Ishikawa (cell line): Measurements from ENCODE around the gene WNT3A.

ENCODE experiments used
- CEBPB ChIP-seq: IDR thresholded peaks from 2 replicates; pipeline ENCODE4 v1.6.1; 2012
- CREB1 ChIP-seq: IDR thresholded peaks from 2 replicates; pipeline ENCODE4 v1.6.1; 2012; ENCODE audit warnings: low read depth
- EGR1 ChIP-seq: IDR thresholded peaks from 2 replicates; pipeline ENCODE4 v1.6.1; 2012
- EP300 ChIP-seq: IDR thresholded peaks from 2 replicates; pipeline ENCODE4 v1.6.1; 2012; ENCODE audit warnings: borderline replicate concordance
- FOXM1 ChIP-seq: IDR thresholded peaks from 2 replicates; pipeline ENCODE4 v1.6.1; 2012; ENCODE audit warnings: low read depth, borderline replicate concordance
- NFIC ChIP-seq: IDR thresholded peaks from 2 replicates; pipeline ENCODE4 v1.6.1; 2012
- RAD21 ChIP-seq: IDR thresholded peaks from 2 replicates; pipeline ENCODE4 v1.6.1; 2012; ENCODE audit warnings: low read depth
- TAF1 ChIP-seq: IDR thresholded peaks from 2 replicates; pipeline ENCODE4 v1.6.1; 2012; ENCODE audit warnings: low read depth, mild to moderate bottlenecking
- TCF12 ChIP-seq: IDR thresholded peaks from 2 replicates; pipeline ENCODE4 v1.6.1; 2012; ENCODE audit warnings: low read depth
- TEAD4 ChIP-seq: IDR thresholded peaks from 2 replicates; pipeline ENCODE4 v1.6.1; 2012
- YY1 ChIP-seq: IDR thresholded peaks from 2 replicates; pipeline ENCODE4 v1.6.1; 2012; ENCODE audit warnings: low read depth
- ZBTB7A ChIP-seq: IDR thresholded peaks from 2 replicates; pipeline ENCODE4 v1.6.1; 2012; ENCODE audit warnings: low read depth
- TF ChIP-seq, protein P1 (sequence below): IDR thresholded peaks from 2 replicates; pipeline ENCODE4 v1.6.1; 2012
- TF ChIP-seq, protein P2 (sequence below): IDR thresholded peaks from 2 replicates; pipeline ENCODE4 v1.6.1; 2012
- TF ChIP-seq, protein P3 (sequence below): IDR thresholded peaks from 2 replicates; pipeline ENCODE4 v1.6.1; 2012; ENCODE audit warnings: low read depth, mild to moderate bottlenecking

WNT3A gene

DNA sequence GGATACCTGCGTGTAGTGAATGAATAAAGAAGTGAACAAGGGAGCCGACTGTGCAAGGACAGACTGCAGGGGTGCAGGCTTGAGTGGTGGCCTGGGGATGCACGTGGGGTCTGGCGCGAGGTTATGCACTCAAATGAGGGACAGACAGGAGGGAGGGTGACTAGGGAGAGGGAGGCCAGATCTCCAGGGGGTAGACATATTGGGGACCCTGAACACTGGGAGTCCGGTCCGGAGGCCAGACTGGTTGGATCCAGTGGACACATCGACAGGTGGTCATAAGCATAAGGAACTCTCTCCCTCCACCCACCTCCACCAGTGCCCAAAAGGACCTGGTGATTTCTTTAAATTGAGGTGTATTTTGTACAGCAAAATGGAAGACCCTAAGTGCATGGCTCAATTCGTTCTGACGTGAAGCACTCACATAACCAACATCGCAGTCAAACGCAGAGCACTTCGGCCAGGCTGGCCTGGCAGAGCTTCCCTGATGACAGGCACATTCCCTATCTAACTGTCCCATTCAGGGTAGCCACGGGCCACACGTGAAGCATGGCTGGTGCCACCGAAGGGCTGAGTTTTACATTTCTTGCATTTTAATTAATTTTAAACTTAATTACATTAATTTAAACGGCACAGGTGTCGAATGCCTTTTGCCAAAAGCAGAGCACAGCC, 14.0 kb downstream of the WNT3A start:
- TF ChIP-seq NFIC (no peak), ZBTB7A (no peak), YY1 (no peak), RAD21 (no peak), TAF1 (no peak), TEAD4 (no peak), CREB1 (no peak), FOXM1 (no peak)
- TF ChIP-seq, protein P1, sequence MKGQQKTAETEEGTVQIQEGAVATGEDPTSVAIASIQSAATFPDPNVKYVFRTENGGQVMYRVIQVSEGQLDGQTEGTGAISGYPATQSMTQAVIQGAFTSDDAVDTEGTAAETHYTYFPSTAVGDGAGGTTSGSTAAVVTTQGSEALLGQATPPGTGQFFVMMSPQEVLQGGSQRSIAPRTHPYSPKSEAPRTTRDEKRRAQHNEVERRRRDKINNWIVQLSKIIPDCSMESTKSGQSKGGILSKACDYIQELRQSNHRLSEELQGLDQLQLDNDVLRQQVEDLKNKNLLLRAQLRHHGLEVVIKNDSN: no peak
- TF ChIP-seq, protein P2, sequence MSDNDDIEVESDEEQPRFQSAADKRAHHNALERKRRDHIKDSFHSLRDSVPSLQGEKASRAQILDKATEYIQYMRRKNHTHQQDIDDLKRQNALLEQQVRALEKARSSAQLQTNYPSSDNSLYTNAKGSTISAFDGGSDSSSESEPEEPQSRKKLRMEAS: no peak
- TF ChIP-seq, protein P3, sequence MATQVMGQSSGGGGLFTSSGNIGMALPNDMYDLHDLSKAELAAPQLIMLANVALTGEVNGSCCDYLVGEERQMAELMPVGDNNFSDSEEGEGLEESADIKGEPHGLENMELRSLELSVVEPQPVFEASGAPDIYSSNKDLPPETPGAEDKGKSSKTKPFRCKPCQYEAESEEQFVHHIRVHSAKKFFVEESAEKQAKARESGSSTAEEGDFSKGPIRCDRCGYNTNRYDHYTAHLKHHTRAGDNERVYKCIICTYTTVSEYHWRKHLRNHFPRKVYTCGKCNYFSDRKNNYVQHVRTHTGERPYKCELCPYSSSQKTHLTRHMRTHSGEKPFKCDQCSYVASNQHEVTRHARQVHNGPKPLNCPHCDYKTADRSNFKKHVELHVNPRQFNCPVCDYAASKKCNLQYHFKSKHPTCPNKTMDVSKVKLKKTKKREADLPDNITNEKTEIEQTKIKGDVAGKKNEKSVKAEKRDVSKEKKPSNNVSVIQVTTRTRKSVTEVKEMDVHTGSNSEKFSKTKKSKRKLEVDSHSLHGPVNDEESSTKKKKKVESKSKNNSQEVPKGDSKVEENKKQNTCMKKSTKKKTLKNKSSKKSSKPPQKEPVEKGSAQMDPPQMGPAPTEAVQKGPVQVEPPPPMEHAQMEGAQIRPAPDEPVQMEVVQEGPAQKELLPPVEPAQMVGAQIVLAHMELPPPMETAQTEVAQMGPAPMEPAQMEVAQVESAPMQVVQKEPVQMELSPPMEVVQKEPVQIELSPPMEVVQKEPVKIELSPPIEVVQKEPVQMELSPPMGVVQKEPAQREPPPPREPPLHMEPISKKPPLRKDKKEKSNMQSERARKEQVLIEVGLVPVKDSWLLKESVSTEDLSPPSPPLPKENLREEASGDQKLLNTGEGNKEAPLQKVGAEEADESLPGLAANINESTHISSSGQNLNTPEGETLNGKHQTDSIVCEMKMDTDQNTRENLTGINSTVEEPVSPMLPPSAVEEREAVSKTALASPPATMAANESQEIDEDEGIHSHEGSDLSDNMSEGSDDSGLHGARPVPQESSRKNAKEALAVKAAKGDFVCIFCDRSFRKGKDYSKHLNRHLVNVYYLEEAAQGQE: no peak

DNA sequence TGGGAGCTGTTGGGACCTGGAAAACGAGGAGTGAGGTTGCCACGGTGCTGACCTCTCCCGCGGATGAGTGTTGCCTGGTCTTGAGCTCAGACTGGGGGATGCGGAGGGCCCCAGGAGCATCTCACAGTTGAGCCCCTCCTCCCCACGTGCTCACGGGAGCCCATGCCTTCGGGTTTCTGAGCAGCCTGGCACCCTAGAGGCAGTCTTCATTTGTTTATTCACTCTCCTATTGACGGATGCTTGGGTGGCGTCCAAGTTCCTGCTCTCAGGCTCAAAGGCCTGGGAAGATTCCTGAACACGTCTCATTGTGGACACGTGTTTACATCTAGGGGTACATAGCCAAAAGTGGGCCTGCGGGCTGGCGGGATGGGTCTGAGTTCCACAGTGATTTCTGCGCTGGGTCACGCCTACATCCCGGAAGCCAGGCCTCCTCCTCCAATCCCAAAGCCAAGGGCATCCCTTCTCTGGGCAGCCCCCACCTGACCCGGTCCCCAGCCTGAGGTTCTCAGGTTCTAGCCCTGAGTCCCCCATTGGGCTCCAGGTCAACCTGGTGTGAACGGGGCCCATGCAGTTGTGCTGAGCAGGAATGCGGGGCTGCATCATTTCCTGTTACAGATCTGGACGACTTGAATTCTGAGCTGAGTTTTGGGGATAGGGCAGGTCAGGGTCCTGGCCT, 14.7 kb downstream of the WNT3A start:
- TF ChIP-seq TAF1 (no peak), EP300 (no peak), TCF12 (no peak)
- TF ChIP-seq, protein P1: no peak

DNA sequence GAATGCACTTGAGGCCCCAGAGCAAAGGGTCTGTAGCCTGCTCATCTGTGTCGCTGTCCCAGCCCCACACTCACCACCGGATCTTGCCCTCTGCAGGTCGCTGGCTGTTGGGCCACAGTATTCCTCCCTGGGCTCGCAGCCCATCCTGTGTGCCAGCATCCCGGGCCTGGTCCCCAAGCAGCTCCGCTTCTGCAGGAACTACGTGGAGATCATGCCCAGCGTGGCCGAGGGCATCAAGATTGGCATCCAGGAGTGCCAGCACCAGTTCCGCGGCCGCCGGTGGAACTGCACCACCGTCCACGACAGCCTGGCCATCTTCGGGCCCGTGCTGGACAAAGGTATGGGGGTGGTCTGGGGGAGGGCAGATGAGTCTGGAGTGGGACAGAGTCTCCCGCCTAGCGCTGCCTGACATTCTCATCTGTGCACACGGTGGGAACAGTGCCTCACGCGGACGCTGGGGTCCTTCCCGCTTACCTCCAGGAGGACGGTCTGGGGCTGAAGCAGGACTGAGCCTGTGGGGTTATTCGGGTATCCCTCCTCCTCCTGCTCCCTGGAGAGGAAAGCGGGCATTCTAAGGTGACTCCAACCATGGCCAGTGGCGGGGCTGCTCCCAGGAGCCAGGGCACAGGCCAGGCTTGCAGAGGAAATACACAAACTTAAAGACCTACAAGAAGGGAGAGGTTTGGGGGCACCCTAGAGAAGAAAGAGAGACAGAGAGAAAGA, 15.9 kb downstream of the WNT3A start:
- TF ChIP-seq, protein P2: no peak
- TF ChIP-seq EGR1 (no peak), EP300 (no peak), NFIC (no peak), TCF12 (no peak)
- TF ChIP-seq, protein P1: no peak
- TF ChIP-seq, protein P3: no peak

DNA sequence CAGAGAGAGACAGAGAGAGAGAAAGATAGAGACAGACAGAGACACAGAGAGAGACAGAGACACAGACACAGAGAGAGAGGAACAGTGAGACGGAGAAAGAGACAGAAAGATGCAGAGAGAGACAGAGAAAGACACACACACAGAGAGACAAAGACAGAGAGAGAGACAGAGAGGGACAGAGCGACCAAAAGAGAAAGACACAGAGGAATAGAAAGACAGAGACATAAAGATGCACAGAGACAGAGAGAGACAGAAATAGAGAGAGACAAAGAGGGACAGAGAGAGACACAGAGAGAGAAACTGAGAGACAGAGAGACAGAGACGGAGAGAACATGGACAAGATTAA, 16.5 kb downstream of the WNT3A start:
- TF ChIP-seq, protein P3: no peak
- TF ChIP-seq, protein P2: no peak
- TF ChIP-seq ZBTB7A (no peak), CEBPB (no peak), RAD21 (no peak), TAF1 (no peak), FOXM1 (no peak), EGR1 (no peak), YY1 (no peak), EP300 (no peak), NFIC (no peak), TCF12 (no peak), CREB1 (no peak), TEAD4 (no peak)
- TF ChIP-seq, protein P1: no peak
